ENCODE results near the gene FGFR4. TPM values are rescaled to one million over a fixed set of nuclear protein-coding genes. Genes with fewer than 3 reads are reported as not detected.

Gene FGFR4
- polyA plus RNA-seq, 1 of the 3 experiments (the other 2 are of a cell fraction) = 5.6 TPM

- H3K36me3 ChIP-seq (replicated peaks in 1 of 2; ENCODE audit: control insufficient read depth in 1 of 2, insufficient read depth in 2 of 2, low read length in 1 of 2) = no peaks in the 10 kb centered on the region
- ChIA-PET POLR2A (no interaction called here), CTCF (interaction anchor here (1.2 kb wide), 1 partner anchor 457 kb away, joined by 3 read pairs; no protein-coding TSS in a partner anchor)
- no peaks in the 10 kb centered on the region; a peak in 1 of 4 replicates for H3K4me1 ChIP-seq (ENCODE audit: control insufficient read depth in 1 of 2, insufficient read depth in 2 of 2, low read depth in 1 of 2, low read length in 1 of 2)
- no peaks in the 10 kb centered on the region for H3K27me3 ChIP-seq (ENCODE audit: insufficient read depth)
- no peak overlapping the region for H3K4me3 ChIP-seq (ENCODE audit: low read depth in 2 of 2, low read length in 1 of 2)
- H3F3A ChIP-seq (replicated peaks; ENCODE audit: insufficient read depth) = no peaks in the 10 kb centered on the region
- H3K9ac ChIP-seq = no peak overlapping the region
- no peak overlapping the region for H3K27ac ChIP-seq (ENCODE audit: low read depth in 2 of 2, low read length in 1 of 2)
- no peaks in the 10 kb centered on the region for H3K9me3 ChIP-seq
- H3K79me2 ChIP-seq (ENCODE audit: insufficient read depth) = no peaks in the 10 kb centered on the region
- no peaks in the 10 kb centered on the region for H4K20me1 ChIP-seq (ENCODE audit: insufficient read depth)
- H3K9me2 ChIP-seq = no peaks in the 10 kb centered on the region
- TF ChIP-seq MXI1 (IDR thresholded peaks at IDR 0.05; ENCODE audit: low read depth, low read length) = no peak
- no peak for TF ChIP-seq FOSL2 (IDR thresholded peaks at IDR 0.05; ENCODE audit: borderline replicate concordance, low read depth)
- no peak for TF ChIP-seq TCF12 (IDR thresholded peaks at IDR 0.05)
- TF ChIP-seq ZBTB33 (IDR thresholded peaks at IDR 0.05; ENCODE audit: borderline replicate concordance, low read depth) = no peak
- TF ChIP-seq FOXM1 (IDR thresholded peaks at IDR 0.05; ENCODE audit: low read depth) = no peak
- no peak for TF ChIP-seq RAD21 (IDR thresholded peaks at IDR 0.05; ENCODE audit: low read length)
- TF ChIP-seq GABPA (IDR thresholded peaks at IDR 0.05; ENCODE audit: low read depth) = no peak
- no peak for TF ChIP-seq USF1 (IDR thresholded peaks at IDR 0.05; ENCODE audit: borderline replicate concordance, low read depth)
- TF ChIP-seq MAX (IDR thresholded peaks at IDR 0.05; ENCODE audit: low read depth) = no peak
- no peak for TF ChIP-seq CTCF (IDR thresholded peaks at IDR 0.05)
- no peak for TF ChIP-seq SMC3 (IDR thresholded peaks at IDR 0.05; ENCODE audit: low read depth, low read length)
- TF ChIP-seq RFX5 (IDR thresholded peaks at IDR 0.05; ENCODE audit: low read length) = no peak
- no peak for TF ChIP-seq JUND (IDR thresholded peaks at IDR 0.05)
- TF ChIP-seq MEF2A (IDR thresholded peaks at IDR 0.05; ENCODE audit: borderline replicate concordance, low read depth) = no peak
- TF ChIP-seq SIN3A (IDR thresholded peaks at IDR 0.05; ENCODE audit: borderline replicate concordance, low read depth, low read length) = no peak
- no peak for TF ChIP-seq RCOR1 (IDR thresholded peaks at IDR 0.05; ENCODE audit: low read length)
- WGBS (ENCODE audit: low lambda C conversion rate) = 98% methylated on average over 30 of the region's 30 CpGs
- DNase-seq = no peak
- H2AFZ ChIP-seq (ENCODE audit: low read depth) = no peak overlapping the region
- H3K4me2 ChIP-seq = no peak overlapping the region
Measured at GRCh38 chr5:177117441-177118045, 30.8 kb downstream of the FGFR4 start.
